Anterior cingulate cortex (tissue), 58 donors: Measurements from ENCODE around the gene STAT5A.

Source experiments
- DNase-seq, 58 donors: peaks; one replicate each; lab custom pipeline; 2025; lab: John Stamatoyannopoulos, UW

Gene STAT5A

DNA sequence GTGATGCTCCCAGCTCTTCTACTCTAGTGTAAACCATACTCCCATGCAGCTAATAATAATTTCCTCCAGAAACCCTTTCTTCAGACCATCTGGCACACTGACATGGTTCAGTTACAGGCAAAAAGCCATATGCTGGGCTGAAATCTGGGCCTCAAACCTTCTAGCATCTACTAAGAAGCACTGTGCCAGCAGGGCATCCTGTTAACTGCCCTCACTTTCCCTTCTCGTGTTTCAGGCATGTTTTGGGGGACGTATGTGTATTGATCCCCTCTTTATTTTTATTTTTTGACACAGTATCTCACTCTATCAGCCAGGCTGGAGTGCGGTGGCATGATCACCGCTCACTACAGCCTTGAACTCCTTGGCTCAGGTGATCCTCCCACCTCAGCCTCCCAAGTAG is 33.3 kb downstream of the STAT5A start:
- no peak for DNase-seq

DNA sequence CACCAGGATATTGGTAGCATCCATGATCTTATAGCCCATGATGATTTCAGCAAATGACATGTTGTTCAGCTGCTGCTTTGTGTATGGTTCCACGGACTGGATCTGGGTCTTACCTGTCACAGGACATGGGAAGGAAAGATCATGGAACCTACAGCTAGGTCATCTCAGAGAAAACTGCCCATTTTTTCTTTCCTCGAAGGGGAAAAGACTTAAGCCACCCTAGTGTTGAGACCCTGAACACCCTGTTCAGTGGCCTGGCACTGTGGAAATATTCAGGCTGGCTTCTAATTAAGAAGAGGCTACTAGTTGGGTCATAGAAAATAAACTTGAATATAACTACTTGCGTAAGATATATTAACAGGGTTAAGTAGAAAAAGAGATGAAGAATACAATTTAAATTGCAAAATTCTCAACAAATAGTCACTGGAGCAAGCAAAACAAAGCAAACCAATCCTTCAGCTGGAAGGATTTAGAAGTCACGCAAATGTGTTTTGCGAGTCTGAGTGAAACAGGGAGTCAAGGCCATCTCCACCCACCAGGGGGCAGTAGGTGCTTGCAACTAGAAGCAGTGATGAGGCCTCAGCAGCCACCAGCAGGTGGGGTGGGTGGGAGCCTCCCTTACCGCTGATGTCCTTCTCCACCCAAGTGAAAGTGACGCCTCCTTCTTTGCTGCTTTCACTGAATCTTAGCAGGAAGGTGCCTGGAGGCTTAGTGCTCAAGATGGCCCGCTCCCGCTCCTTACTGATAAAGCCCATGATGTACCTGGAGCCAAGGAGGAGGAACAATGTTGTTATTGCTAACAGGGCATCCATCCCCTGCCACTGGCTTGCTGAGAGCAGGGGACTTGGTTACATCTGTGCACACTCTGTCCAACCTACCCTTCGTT is 34.3 kb downstream of the STAT5A start:
- peak in 56 of 58 donors; percentile 19 to 96 (median 76) for DNase-seq

DNA sequence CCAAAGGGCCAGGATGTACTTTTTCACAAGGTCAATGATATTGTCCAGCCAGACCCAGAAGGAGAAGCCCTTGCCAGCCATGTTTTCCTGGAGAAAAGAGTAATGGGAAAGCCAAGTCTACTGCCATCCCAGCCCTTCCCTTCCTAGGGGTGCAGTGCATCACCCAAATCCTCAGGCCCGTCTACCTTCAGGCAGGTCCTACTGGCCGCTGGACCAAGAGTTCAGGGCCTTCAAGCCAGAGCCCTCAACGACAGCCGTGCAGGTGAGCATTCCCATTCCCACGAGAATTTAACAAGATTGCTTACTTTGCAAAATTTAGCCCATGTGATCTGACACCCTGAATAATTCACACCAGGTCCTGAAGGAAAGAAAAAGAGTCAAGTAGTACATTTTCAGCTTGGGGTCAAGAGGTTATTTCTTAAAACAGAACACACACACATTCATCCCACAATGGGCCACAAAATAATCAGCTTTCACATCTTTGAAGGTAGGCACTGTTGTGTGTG is 35.0 kb downstream of the STAT5A start:
- DNase-seq = no peak

DNA sequence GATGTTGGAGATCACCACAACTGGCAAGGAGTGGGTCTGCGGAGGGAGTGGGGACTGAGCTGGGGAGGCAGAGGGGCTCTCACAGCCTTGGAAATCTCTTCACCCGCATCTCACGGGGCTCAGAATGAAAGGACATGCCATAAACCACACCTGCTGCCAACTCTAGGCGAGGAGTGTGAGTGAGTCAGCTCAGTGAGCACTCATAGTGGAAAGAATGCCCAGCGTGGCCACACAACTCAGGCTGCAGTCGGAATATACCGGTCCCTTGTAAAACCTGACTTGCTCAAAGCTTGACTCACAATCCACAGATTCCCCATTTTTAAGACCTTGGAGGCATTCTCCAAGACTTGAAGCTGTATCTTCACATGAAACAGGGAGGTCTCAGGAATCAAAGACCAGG is 36.7 kb downstream of the STAT5A start:
- DNase-seq = no peak

DNA sequence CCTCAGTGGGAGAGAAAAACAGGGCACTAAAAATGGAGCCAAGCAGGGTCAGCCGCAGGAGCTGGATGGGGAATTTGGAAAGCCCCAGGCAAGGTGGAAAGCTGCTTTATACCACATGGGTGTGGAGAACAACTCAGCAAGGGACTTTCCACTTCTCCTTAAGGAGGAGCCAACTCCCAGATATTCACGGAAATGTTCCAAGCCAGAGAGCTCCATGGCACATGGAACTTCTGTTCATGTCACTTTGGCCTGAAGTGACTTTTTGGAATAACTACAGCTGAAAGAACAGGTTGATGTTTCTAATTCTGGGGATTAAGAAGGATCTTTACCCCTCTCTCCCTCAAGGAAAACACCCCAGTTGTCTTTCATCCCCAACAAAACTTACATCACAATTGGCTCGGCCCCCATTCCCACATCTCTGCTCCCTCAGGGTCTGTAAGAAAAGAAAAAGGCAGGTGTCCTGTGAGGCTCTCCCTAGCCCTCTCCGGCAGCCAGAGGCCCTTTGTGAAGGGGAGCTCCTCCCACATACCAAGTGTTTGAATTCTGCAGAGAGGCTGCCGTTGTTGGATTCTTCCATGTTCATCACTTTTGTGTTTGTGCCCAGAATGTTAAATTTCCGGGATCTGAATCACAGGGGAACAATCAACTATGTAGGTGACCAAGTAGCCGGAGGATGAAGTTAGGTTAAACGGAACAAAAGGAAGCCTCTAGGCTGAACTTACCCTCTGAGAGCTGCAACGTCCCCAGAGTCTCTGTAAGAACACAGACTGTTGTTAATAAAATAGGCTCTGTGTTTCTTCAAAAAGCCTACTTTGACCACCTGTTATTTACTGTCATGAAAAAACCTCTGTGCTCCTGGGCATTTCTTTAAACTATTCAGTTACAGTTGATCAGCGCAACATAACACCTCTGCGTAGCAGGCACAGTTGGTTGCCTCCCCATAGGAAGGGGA is 41.0 kb downstream of the STAT5A start:
- DNase-seq = peak in 7 of 58 donors; percentile 7 to 23 (median 15)

DNA sequence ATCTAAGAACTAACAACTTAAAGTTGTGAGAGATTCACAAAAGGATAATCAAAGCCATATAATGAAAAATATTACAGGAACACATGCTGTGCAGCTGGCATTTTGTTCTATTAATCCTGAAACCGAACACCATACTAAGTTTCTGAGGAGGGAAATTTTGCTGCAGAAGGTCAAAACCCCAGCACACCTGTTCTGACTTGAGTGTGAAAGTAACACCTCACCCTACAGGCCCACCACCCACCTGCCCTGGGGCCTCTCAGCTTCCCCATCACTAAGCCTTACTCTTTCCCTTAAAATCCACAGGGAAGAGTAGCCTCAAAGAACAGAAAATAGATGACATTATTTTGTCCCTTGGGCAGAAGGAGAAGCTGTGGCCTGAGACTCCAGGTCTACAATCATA is 44.8 kb downstream of the STAT5A start:
- DNase-seq = no peak

DNA sequence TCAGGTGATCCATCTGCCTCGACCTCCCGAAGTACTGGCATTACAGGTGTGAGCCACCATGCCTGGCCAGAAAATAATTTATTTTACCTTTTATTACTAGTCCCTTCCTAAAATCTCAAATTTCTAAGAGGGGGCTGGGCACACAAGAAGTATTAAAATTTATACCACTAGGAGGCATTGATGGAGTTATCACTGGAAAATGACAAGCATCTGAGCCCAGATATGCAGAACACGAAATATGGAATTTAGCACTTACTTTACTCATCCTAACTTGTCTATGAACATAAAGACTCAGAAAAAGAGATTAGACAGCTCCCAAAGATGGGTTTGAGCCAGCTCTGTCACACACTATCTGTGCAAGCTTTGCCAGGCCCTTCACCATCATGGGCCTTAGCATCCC is 46.4 kb downstream of the STAT5A start:
- DNase-seq = no peak

DNA sequence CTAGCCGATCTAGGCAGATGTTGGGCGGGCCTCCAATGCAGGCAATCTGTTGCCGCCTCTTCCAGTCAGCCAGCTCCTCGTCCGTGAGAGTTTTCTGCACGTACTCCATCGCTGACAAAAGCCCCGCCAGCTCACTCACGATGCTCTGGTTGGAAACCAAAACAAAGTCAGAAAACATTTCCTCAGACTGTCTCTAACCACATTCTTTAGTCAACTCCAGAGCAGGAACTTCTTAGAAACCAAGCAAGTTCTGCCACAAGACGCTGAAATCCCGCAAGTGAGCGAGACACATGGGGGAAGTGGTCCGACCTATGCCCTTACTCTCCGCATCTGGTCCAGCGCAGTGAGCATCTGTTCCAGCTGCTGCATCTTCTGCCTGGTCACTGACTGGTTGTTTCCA is 49.1 kb downstream of the STAT5A start:
- peak in 1 of 58 donors; percentile 3 for DNase-seq

DNA sequence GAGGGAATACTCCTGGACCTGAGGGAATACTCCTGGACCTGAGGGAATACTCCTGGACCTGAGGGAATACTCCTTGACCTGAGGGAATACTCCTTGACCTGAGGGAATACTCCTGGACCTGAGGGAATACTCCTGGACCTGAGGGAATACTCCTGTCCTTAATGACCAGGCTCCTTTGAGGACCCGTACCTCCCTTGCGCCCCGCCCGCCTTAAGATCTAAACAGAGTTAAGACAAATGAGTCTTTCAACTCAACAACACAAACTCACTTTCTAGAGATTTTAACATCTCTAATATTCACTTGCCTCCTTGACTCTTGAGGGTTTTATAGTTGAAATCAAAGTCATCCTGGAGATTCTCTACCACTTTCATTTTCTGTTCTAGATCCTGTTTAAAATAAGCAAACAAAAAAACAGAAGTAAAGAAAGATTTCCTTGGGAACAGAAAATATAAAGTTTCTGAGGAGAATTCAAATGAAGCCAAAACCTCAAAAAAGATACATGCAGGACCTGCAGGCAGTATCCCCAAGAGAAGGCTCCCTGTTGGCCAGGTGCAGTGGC is 50.2 kb downstream of the STAT5A start:
- no peak for DNase-seq

DNA sequence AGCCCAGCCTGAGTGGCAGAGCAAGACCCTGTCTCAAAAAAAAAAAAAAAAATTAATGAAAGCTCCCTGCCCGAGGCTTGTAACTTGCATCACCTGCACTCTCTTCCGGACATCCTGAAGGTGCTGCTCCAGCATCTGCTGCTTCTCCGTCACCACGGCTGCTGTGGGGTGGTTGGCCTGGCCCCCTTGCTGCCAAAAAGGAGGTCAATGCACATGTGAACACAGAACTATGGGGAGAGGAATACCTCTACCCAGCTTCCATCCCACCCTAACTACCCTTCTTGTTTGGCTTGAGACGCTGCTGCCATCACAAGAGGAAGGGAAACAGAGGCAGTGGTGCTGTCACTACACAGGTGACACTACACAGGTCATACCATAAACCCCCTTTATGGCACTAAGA is 50.9 kb downstream of the STAT5A start:
- no peak for DNase-seq

DNA sequence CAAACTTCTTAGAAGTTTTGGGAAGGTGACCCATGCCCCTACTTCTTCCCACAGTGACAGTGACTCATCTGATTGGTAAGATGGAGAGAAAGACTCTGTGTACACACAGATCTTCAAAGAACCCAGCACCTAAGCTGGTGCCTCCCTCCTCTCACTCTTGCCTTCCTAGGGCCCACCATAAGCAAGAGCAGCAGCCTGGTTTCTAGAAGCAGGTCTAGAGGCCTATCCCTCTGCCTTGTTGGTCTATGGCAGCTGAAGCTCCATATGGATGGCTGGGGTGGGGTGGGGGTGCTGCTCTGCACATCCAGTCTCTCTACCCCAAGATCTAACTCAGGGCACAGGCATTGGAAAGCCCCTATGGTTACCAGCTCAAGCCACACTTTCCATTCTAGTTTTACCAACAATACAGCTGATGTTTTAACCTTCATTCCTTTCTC is 52.4 kb downstream of the STAT5A start:
- DNase-seq = no peak

DNA sequence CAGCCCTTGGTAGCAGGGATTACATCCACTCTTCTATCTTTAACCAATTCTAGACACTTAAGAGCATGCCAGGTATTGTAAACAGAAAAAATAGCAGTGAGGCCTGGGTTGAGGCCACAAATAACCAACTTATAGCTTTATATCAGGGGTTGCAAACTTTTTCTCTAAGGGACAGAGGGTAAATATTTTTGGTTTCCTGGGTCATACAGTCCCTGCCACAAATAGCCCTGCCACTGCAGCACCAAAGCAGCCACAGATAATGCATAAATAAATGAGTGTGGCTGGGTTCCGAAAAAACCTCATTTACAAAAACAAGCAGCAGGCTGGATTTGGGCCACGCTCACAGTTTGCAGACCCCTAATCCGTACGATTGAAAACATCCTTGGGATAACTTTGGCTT is 53.3 kb downstream of the STAT5A start:
- no peak for DNase-seq

DNA sequence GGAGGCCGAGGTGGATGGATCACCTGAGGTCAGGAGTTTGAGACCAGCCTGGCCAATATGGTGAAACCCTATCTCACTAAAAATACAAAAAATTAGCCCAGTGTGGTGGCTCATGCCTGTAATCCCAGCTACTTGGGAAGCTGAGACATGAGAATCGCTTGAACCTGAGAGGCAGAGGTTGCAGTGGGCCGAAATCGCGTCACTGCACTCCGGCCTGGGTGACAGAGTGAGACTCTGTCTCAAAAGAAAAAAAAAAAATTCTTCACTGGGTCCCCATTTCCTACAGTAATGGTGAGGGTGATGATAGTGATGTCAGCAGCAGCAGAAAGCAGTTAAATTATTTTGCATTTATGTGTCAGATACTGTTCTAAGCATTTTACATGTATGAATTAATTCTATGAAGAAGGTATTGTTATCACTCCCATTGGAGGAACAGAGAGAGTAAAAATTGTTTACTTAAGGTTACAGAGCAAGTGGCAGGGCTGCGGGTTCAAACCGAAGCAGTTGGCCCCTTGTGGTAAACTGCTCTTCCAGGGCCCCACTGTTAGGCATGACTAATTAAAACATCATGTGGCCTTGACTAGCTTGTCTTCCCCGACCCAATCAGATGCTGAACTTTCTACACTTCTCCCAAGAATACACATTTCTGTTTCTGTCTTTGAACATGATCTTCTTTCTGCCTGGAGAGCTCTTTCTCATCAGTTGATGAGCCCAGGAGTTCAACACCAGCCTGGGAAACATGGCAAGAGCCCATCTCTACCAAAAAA is 54.1 kb downstream of the STAT5A start:
- no peak for DNase-seq

DNA sequence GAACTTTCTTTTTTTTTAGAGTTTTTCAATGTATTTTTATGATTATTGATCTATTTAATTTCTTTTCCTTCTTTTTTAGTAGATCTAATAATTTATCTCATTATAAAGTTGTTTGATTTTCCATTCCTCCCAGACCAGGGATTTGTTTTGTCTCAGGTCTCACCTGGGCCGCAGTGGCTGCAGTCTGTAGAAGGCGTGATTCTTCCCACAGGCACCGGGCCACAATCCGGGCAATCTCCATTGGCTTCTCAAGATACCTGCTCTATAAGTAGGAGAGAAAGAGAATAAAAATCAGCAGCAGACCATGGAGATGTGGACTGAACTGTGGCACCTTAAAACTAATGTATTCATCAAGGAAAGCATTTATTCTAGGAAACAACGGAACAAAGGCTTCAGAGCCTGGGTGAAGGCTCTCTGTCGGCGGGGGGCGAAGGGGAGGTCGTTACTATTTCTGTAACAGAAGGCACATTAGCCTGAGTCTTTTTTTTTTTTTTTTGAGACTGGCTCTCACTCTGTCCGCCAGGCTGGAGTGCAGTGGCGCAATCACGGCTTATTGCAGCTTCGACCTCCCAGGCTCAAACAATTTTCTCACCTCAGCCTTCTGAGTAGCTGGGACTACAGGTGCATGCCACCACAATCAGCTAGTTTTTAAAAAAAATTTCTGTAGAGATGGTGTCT is 57.2 kb downstream of the STAT5A start:
- no peak for DNase-seq

DNA sequence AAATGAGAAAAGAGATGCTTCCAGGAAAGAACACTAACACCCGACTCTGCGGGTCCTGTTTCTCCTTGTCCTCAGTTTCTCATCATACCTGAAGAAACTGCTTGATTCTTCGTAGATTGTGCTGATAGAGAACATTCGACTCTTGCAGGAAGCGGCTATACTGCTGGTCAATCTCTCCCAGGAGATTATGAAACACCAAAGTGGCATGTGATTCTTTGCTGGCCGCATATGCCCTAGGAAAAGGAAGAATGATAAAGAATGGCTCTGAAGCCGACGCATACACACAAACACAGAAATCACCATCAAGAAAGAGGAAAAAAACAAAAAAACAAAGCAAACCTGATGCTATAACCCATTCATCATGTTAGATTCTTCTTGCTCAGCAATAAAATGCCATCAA is 58.2 kb downstream of the STAT5A start:
- no peak for DNase-seq

DNA sequence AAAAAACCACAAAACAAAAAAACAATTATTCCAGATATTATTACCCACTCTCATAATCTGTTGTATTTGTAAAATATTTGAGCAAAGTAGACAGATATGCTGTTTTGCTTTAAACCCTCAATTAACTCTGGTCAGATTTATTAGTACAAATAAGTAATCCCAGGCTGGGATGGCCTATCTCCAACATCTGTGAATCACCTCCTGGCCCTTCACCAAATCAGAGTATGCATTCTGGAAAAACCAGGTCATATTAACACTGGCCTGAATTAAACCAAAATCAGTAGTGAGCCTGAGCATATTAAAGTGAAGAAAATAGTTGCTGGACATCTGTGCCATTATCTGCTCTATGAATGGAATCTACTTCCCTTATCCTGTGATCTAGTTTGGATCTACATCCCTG is 58.9 kb downstream of the STAT5A start:
- peak in 1 of 58 donors; percentile 10 for DNase-seq

DNA sequence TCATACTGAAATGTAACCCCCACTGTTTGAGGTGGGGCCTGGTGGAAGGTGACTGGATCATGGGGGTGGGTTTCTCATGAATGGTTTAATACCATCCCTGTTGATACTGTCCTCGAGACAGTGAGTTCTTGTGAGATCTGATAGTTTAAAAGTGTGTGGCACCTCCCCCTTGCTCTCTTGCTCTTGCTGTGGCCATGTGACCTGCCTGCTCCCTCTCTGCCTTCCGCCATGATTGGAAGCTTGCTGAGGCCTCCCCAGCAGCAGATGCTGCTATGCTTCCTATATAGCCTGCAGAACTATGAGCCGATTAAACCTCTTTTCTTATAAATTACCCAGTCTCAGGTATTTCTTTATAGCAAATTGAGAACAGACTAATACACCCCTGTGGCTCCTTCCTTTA is 59.3 kb downstream of the STAT5A start:
- no peak for DNase-seq

DNA sequence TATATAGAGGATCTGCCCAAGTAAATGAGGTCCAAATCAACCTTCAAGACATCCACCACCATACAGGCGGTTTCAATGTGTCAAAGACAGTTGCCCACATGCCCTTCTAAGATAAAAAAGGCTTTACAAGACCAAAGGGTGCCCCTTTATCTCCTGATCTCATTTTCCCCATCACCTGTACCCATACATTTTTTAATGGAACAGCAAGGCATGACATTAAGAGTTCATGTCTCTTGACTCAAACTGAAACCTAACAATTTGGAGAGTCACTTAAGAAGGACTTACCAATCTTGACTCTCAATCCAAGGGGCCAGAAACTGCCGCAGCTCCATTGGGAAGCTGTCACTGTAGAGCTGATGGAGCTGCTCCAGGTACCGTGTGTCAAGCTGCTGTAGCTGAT is 59.8 kb downstream of the STAT5A start:
- no peak for DNase-seq
